Measurements from ENCODE around the gene MTOR.
"Not testable (repeated sequence)": the region's sequence is repeated elsewhere in the genome, so short reads cannot be mapped to it uniquely, and the experiment has no call there.

MTOR gene

GRCh38 chr1:11107599-11107998 is 154.8 kb downstream of the MTOR start:
- DNase-seq (ENCODE audit: low read depth in 2 of 2) = no peak

GRCh38 chr1:11105586-11105985 is 156.8 kb downstream of the MTOR start:
- no peak for DNase-seq (ENCODE audit: low read depth in 2 of 2)

DNA sequence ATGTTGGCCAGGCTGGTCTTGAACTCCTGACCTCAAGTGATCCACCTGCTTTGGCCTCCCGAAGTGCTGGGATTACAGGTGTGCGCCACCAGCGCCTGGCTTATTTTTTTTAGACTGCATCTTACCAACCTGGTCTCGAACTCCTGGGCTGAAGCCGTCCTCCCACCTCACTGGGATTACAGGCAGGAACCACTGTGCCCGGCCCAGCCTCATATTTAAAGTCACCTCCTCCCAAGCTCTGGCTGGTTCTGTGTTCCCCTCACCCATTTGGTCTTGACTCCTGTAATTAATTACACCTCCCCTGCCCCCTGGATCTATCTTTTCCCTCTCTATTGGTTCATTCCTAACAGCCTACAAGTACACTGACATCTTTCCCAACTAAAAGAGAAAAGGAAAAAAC is 161.0 kb downstream of the MTOR start:
- no peak for DNase-seq (ENCODE audit: low read depth in 2 of 2)

DNA sequence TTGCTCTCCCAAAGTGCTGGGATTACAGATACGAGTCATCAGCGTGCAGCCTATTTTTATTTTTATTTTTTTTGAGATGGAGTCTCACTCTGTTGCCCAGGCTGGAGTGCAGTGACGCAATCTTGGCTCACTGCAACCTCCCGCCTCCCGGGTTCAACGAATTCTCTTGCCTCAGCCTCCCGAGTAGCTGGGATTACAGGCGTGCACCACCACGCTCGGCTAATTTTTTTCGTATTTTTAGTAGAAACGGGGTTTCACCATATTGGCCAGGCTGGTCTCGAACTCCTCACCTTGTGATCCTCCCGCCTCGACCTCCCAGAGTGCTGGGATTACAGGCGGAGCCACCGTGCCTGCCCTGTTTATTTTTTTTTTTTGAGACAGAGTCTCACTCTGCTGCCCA is 161.5 kb downstream of the MTOR start:
- DNase-seq (ENCODE audit: low read depth in 2 of 2) = not testable (repeated sequence)

DNA sequence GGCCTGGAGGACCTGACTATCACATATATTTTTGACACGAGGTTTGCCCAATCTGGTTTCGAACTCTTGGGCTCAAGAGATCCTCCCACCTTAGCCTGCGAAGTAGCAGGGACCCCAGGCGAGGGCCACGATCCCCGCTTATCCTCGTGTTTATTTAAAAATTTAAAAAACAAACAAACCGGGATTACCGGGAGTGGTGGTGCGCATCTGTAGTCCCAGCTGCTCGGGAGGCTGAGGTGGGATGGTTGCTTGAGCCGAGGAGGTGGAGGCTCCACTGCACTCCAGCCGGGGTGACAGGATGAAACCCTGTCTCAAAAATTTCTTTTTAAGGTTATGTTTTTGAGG is 162.2 kb downstream of the MTOR start:
- no peak for DNase-seq (ENCODE audit: low read depth in 2 of 2)

DNA sequence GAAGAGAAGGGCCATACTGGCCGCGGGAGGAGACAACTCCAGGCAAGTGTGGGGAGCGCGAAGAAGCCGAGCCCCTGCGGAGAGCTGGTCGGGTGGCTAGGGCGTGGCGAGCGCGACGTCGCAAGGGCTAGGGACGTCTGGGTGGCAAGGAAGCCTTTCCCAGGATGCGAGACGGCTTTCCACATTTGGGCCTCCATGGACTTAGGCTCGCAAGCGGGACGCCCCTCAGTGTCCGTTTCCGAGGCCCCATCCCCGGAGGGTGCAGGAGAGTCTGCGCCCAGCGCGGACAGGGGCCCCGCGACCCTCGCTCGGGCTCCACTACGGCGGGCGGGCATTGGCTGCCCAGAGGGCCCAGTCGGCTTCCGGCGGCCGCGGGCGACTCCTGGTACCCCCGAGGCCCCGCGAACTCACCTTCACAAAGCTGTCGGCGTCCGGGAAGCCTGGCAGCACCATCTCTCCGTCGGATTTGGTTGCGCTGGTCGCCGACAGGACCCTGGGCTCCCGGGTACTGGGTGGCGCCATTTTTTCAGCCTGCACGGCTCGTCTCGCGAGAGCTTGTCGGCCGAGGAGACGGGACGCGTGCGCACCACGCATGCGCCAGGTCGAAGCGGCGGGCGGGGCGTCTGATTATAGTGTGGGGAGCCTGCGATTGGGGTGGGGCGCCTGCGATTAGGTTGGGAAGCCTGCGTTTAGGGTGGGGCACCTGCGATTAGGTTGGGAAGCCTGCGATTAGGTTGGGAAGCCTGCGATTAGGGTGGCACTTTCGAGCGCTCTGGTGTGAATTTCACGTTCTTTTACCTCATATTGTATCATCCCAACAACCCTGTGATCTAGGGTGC is 162.8 kb downstream of the MTOR start, which contains the start of gene EXOSC10:
EXOSC10 (minus strand) TSS at position 560 of the 839 bp plus-strand sequence; CDS start at position 522, 38 bp downstream.
- DNase-seq (ENCODE audit: low read depth in 2 of 2) = peak; percentile 66 to 67

GRCh38 chr1:11098931-11099309 is 163.4 kb downstream of the MTOR start:
- no peak for DNase-seq (ENCODE audit: low read depth in 2 of 2)

- DNase-seq (ENCODE audit: low read depth in 2 of 2) = not testable (repeated sequence)
Measured at GRCh38 chr1:11083784-11084183, 178.6 kb downstream of the MTOR start.

DNA sequence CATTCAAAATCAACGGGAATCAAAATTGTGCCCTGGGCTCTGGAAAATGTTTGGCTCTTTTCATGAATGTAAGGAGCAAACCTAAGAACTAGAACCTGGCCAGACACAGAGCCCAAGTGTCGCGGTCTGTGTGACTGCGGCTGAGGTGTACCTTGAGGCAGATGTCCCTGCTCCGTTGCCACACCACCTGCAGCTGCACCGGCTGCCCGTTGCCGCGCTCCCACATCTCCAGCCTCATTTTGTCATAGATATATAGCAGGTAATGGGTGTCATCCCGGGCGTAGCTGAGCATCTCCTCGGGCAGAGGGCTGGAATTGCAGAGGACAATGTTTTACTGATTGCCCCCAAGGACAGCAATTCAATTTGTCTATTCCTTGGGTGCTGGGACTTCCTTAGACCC is 181.4 kb downstream of the MTOR start:
- no peak for DNase-seq (ENCODE audit: low read depth in 2 of 2)

DNA sequence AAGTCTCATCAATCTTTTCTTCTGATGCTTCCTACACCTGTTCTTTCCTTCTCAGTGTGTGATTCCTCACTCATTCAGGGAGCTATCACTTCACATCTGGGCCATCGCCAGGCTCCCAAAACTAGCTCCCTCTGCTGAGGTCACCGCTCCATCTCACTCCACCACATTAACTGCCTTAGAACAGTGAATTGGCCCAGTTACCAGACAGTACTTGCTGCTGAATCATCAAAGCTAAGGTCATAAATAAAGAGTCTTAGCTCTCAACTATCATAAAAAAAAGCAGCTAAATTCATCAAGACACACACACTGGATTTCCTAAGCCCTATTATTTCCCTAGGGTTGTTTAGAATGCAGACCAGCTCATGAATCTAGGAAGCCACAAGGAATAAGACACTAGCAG is 183.7 kb downstream of the MTOR start:
- no peak for DNase-seq (ENCODE audit: low read depth in 2 of 2)

GRCh38 chr1:11073398-11073797 is 189.0 kb downstream of the MTOR start:
- DNase-seq (ENCODE audit: low read depth in 2 of 2) = not testable (repeated sequence)

DNA sequence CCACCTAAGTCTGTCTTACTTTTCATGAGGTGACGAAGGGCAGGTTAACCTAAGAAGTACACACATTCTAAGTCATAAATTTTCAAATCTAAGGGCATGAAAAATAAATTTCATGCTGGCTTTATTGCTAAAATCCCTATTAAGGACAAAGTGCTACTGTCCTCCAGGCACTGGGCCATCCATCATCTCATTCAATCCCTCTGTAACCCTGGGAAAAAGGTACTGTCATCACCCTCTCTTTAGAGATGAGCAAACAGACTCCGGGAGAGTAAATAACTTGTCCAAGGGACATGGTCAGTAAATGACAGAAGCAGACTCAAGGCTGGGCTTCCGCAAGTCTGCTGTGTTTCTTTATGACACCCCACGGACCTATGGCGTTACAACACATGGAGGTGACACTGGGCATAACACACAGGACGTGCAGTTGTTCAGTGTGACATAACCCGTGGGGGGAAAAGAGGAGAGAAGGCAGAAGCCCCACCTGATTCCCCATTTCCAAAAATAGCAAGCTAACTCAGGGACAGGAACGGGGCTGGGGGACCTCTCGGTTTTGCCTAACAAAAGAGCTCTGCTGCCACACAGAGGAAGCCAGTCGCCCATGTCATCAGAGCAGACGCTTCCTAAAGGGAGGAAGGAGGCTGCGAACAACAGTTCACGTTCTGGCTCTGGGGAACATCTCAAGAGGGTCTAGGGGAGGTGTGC is 190.0 kb downstream of the MTOR start:
- DNase-seq (ENCODE audit: low read depth in 2 of 2) = no peak

- no peak for DNase-seq (ENCODE audit: low read depth in 2 of 2)
Measured at GRCh38 chr1:11071463-11072215, 190.7 kb downstream of the MTOR start.

- no peak for DNase-seq (ENCODE audit: low read depth in 2 of 2)
Measured at GRCh38 chr1:11070876-11071275, 191.5 kb downstream of the MTOR start.

DNA sequence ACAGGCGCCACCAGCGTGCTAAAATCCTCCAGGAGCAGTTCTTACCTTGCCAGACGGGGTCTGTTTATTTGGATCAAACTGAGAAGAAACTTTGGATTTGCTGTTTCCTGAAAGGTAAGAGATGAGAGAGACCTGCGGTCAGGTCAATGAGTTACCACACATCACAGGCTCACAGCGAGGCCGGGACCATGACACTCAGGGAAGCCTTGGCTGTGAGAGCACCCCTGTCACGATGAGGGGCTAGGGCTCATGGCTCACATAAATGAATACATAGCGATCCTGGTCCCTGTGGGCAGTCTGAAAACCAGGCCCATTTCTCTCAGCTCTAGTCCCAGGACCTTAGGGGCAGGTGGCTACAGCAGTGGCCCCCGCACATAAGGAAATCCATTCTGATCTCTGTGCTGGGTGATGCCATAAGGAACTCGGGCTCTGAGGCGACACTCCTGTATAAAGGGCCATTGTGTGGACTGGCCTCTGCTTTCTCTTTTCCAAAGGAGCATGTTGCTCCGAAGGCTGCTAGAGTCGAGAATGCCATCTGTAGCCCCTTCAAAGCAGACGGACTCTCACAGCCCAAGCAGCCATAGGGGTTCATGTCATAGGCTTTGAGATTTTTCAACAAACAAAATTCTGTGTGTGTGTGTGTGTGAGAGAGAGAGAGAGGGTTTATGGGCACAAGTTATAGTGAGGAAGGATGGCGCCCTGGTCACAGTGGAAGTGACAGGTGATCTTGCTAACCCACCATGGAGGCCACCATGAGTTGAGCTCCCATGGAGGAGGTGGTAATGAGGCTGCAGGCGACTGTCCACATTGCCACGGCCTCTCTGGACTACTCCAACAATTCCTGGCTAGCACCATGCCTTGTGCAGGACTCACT is 193.5 kb downstream of the MTOR start:
- no peak for DNase-seq (ENCODE audit: low read depth in 2 of 2)

GRCh38 chr1:11067716-11068599 is 194.4 kb downstream of the MTOR start:
- DNase-seq (ENCODE audit: low read depth in 2 of 2) = no peak

- DNase-seq (ENCODE audit: low read depth in 2 of 2) = no peak
Measured at GRCh38 chr1:11065796-11066195, 196.6 kb downstream of the MTOR start.

DNA sequence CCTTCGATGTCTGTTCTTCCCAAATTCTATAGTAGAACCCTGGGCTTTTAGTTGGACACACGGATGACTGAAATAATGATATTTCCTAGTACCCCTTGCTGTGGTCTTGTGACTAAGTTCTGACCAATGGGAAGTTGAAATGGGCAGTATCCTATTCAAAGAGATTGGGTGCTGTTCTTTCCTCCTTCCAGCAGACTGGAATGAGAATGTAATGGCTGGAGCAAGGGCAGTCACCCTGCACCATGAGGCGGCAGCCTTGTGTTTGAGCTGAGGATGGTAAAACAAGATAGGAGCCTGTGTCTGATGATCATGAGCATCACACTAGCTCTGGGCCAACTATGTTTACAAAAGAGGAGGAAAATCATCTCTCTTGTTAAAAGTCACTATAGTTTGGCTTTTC is 197.4 kb downstream of the MTOR start:
- DNase-seq (ENCODE audit: low read depth in 2 of 2) = no peak

- not testable (repeated sequence) for DNase-seq (ENCODE audit: low read depth in 2 of 2)
Measured at GRCh38 chr1:11063937-11064537, 198.3 kb downstream of the MTOR start.

DNA sequence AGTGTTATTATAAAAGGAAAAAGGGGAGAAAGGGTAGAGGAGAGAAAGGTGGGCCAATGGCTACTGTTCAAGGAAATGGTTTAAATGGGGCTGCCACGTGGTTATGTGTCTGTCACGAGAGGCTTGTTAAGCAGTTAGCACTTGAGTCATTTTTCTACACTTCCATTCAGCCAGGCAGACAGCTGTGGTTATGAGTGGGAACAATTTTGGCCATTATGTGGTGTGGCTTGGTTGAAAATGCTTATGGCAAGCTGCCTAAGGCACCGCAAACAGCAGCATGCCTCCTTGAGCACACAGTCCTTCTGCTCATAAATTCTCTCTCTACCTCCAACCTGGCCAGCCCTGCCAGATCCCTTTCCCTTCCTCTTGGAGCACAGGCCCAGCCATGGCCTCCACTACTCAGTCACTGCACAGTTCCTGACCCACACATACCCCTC is 199.4 kb downstream of the MTOR start:
- DNase-seq (ENCODE audit: low read depth in 2 of 2) = no peak
